ENCODE results near the gene ANKMY1.

Gene ANKMY1

GRCh38 chr2:240567872-240568677, 10.3 kb upstream of the ANKMY1 start, which contains the start of gene RNPEPL1 (continued):
- TF ChIP-seq, protein P1, sequence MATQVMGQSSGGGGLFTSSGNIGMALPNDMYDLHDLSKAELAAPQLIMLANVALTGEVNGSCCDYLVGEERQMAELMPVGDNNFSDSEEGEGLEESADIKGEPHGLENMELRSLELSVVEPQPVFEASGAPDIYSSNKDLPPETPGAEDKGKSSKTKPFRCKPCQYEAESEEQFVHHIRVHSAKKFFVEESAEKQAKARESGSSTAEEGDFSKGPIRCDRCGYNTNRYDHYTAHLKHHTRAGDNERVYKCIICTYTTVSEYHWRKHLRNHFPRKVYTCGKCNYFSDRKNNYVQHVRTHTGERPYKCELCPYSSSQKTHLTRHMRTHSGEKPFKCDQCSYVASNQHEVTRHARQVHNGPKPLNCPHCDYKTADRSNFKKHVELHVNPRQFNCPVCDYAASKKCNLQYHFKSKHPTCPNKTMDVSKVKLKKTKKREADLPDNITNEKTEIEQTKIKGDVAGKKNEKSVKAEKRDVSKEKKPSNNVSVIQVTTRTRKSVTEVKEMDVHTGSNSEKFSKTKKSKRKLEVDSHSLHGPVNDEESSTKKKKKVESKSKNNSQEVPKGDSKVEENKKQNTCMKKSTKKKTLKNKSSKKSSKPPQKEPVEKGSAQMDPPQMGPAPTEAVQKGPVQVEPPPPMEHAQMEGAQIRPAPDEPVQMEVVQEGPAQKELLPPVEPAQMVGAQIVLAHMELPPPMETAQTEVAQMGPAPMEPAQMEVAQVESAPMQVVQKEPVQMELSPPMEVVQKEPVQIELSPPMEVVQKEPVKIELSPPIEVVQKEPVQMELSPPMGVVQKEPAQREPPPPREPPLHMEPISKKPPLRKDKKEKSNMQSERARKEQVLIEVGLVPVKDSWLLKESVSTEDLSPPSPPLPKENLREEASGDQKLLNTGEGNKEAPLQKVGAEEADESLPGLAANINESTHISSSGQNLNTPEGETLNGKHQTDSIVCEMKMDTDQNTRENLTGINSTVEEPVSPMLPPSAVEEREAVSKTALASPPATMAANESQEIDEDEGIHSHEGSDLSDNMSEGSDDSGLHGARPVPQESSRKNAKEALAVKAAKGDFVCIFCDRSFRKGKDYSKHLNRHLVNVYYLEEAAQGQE (tag by site-specific recombination; IDR thresholded peaks at IDR 0.05): no peak
- TF ChIP-seq PRDM2 (tag by site-specific recombination; IDR thresholded peaks at IDR 0.05; ENCODE audit: borderline replicate concordance) (no peak), ZNF335 (tag by site-specific recombination; conservative IDR thresholded peaks at IDR 0.05) (peak; percentile 33), ZNF223 (tag by site-specific recombination; IDR thresholded peaks at IDR 0.05) (no peak), ZNF785 (tag by site-specific recombination; IDR thresholded peaks at IDR 0.05) (no peak), ZNF514 (tag by site-specific recombination; IDR thresholded peaks at IDR 0.05) (no peak), WT1 (tag by site-specific recombination; IDR thresholded peaks at IDR 0.05) (no peak), ZNF610 (tag by site-specific recombination; IDR thresholded peaks at IDR 0.05; ENCODE audit: borderline replicate concordance) (no peak), ZNF324 (tag by site-specific recombination; IDR thresholded peaks at IDR 0.05) (no peak), ZNF624 (tag by site-specific recombination; IDR thresholded peaks at IDR 0.05) (no peak), SCRT2 (tag by site-specific recombination; IDR thresholded peaks at IDR 0.05) (peak; percentile 86), KLF9 (tag by site-specific recombination; IDR thresholded peaks at IDR 0.05; ENCODE audit: low read depth) (0 out of 2 replicates have a peak, but pooled peaks have one; percentile 15), ZNF24 (tag by site-specific recombination; IDR thresholded peaks at IDR 0.05) (no peak), PRDM4 (tag by site-specific recombination; IDR thresholded peaks at IDR 0.05) (no peak), TRIM28 (IDR thresholded peaks at IDR 0.05; ENCODE audit: borderline replicate concordance, low read length) (no peak), ZSCAN16 (tag by site-specific recombination; IDR thresholded peaks at IDR 0.05) (no peak), KLF10 (tag by site-specific recombination; IDR thresholded peaks at IDR 0.05) (no peak), ZNF530 (tag by site-specific recombination; IDR thresholded peaks at IDR 0.05; ENCODE audit: low read depth) (no peak)
- TF ChIP-seq, protein P2, sequence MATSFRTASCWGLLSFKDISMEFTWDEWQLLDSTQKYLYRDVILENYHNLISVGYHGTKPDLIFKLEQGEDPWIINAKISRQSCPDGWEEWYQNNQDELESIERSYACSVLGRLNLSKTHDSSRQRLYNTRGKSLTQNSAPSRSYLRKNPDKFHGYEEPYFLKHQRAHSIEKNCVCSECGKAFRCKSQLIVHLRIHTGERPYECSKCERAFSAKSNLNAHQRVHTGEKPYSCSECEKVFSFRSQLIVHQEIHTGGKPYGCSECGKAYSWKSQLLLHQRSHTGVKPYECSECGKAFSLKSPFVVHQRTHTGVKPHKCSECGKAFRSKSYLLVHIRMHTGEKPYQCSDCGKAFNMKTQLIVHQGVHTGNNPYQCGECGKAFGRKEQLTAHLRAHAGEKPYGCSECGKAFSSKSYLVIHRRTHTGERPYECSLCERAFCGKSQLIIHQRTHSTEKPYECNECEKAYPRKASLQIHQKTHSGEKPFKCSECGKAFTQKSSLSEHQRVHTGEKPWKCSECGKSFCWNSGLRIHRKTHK (tag by site-specific recombination; IDR thresholded peaks at IDR 0.05): no peak
- TF ChIP-seq, protein P3, sequence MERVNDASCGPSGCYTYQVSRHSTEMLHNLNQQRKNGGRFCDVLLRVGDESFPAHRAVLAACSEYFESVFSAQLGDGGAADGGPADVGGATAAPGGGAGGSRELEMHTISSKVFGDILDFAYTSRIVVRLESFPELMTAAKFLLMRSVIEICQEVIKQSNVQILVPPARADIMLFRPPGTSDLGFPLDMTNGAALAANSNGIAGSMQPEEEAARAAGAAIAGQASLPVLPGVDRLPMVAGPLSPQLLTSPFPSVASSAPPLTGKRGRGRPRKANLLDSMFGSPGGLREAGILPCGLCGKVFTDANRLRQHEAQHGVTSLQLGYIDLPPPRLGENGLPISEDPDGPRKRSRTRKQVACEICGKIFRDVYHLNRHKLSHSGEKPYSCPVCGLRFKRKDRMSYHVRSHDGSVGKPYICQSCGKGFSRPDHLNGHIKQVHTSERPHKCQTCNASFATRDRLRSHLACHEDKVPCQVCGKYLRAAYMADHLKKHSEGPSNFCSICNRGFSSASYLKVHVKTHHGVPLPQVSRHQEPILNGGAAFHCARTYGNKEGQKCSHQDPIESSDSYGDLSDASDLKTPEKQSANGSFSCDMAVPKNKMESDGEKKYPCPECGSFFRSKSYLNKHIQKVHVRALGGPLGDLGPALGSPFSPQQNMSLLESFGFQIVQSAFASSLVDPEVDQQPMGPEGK (tag by site-specific recombination; IDR thresholded peaks at IDR 0.05): peak; percentile 60
- TF ChIP-seq, protein P4, sequence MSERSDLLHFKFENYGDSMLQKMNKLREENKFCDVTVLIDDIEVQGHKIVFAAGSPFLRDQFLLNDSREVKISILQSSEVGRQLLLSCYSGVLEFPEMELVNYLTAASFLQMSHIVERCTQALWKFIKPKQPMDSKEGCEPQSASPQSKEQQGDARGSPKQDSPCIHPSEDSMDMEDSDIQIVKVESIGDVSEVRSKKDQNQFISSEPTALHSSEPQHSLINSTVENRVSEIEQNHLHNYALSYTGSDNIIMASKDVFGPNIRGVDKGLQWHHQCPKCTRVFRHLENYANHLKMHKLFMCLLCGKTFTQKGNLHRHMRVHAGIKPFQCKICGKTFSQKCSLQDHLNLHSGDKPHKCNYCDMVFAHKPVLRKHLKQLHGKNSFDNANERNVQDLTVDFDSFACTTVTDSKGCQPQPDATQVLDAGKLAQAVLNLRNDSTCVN (tag by site-specific recombination; optimal IDR thresholded peaks at IDR 0.05): peak; percentile 56
- TF ChIP-seq, protein P5, sequence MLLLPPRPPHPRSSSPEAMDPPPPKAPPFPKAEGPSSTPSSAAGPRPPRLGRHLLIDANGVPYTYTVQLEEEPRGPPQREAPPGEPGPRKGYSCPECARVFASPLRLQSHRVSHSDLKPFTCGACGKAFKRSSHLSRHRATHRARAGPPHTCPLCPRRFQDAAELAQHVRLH (tag by site-specific recombination; IDR thresholded peaks at IDR 0.05): no peak

Measured in HEK293 (cell line).